NCI-H1417 treated with DMSO at 0.1 percent for 48 hours (cell line): ENCODE results near the gene TFEB.
"Not testable (repeated sequence)": the region's sequence is repeated elsewhere in the genome, so short reads cannot be mapped to it uniquely, and the experiment has no call there.

Source experiments
- DNase-seq: peaks from one replicate; lab custom pipeline; 2025; lab: John Stamatoyannopoulos, UW

The TFEB gene

DNA sequence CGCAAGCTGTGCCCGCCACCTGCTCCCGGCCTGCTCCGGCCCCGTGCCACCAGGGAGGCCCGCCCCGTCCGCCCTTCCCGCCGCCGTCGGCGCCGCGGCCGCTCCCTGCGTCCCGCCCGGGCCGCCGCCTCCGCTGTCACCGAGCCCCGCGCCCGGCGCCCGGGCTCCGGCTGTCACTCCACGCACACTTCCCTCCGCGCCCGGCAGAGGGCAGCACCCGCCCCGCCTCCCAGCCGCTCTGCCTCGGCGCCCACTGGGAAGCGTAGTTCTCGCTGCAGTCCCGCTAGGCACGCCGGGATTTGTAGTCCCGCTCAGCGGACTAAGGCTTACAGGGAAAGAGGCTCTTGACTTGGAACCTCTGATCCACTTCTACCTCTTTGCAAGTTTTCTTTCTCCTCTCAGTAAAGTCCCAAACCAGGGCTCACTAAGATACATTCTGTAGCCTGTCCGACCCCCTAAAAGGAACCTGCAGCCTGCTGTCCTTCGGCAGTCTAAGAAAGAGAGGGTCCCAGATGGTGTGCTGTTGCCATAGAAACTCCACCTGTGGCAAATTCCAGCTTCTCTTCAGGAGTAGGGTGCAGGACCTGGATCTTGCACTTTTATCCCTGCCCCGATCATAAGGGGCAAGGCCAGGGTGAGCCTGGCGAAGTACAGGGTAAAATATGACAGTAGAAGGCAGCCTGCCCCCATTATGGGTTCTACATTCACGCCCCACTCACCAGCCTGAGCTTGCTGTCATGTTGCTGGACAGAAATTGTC is at the start of gene TFEB:
TSS of gene TFEB (minus strand) at position 182 of the 759 bp plus-strand sequence. CDS start 44,395 bp downstream, outside the sequence.
- peak; percentile 26 for DNase-seq

DNA sequence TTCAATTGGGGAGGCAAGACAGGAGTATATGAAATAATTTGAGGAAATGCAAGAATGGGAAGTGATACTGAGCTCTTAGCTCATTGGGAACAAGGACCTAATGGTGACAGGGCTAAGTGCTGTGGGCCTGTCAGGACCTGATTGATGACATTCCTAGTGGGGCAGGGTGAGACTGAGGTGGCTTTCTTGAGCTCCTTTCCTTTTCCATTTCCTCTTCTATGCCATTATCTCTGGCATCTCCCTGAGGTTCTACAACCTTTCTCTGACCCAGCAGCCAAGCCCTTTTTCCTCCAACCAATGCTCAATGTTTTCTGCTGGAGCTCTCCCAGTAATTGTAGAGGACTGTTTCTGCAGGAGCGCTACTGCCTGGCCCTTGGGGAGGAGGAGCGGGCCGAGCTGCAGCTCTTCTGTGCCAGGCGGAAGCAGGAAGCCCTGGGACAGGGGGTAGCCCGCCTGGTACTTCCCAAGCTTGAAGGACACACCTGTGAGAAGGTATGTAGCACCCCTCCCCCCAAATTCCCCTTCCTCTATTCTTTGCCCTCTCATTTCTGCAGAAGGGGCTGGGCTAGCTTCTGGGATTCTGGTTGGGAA is 49.3 kb upstream of the TFEB start:
- no peak for DNase-seq

DNA sequence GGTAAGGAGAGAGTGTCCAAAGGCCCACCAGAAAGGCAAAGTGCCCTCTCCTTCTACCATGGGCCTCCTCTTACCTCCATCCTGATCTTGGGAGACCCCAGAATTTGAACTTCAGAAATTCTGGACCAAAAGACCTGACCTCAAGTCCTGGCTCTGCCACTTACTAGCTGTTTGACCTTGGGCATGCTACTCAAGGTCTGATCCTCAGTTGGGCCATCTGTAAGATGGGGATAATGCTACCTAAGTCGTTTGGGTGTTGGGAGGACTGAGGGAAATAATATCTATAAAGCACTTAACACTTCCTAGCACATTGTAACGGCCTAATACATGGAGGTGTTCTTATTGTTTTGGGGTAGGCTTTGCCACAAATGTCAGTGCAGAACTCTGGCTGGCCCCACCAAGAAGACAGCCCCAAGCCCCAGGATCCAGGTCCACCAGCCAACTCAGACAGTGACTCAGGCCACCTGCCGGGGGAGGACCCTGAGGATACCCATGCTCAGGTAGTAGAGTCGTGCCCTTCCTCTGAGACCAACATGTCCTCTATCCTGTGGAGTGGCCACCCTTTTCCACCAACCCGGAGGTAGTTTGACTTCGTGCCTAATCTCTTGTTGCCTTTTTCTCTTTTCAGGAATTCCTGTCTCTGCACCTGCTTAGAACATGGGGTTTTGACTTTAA is 47.8 kb upstream of the TFEB start:
- no peak for DNase-seq

DNA sequence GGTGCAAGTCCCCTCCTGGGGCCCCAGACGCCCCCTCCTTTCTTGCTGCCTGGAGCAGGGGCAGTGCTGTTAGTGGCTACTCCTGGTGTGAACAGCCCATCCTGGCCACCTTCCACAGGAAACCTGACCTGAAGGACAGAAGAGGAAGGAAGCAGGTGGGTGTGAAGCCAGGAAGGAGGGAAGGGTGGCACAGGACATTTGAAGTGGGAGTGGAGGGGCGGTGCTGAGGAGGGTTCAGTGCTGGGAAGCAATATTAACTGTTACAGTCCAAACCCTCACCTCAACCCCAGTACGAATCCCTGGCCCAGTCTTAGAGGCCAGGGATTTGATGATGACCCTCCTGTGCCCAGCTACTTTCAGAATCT is 45.9 kb upstream of the TFEB start:
- no peak for DNase-seq

DNA sequence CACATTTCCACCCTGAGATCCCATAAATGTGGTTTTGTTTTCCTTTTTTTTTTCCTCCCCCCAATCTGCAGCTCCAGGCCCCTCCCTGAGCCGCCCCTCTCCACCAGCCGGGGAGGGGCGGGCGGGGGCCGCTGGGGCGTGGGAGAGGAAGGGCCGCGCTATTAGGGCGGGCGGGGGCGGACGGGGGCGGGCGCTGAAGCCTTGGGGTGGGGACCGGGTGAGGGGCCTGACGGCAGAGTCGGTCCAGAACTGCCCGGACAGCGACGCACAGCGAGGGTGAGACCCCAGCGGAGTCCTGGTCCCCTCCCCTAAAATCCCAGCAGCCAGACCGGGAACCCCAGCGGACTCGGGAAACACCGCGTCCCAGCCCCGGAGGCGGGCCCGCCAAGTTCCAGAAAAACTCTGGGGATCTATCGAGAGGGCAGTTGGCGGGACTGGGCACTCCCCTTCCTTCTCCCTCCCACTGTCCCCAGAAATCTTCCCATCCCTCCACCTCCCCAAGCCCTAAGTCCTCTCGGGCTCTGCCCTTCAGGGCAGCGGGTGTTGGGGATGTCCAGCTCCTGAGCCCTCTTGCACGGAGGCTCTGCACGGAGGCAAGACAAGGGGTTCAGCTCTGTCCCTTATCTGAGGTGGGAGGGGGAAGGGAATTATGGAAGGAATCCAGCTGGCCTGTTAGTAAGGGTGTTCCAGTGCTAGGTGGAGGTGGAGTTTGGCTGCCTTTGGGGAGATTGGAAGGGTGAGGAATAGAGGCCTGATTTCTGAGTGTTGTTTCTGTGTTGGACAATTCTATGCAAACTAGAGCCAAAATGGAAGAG is 45.4 kb upstream of the TFEB start, which contains the start of gene PRICKLE4:
TSS of gene PRICKLE4 (plus strand) at position 232 of the 815 bp plus-strand sequence. CDS start 2,692 bp downstream, outside the sequence.
- no peak for DNase-seq

DNA sequence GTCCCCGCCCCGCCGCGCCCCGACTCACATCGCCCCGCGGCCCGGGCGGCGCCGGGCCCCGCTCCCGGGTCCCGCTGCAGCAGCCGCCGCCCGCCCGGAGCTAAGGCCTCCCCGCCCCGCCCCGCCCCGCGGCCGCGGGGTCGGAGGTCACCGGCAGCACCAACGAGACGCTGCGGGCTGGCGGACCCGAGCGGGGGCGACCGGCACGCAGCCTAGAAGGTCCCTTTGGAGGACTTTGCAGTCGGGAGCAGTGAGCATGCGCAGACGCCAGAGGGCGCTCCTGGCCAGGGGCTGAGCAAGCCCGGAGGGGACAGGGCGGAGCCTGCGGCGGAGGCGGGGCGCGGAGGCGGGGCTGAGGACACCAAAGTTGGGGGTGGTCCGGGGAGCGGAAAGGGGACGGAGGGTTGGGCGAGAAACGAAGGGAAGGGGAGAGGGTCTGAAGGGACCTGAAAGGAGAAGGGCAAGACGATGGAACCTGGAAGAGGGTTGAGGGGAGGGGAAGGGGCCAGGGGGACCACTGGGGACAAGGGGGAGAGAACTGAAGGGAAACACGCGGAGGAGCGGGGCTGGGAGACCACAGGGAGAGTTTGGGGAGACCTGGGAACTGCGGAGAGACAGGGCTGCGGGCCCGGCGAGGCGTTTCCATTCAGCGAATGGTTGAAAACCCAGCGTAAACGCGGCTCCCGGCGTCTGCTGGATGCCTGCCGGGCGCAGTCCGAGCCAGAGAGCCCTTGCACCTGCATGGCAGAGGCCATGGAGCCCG is 44.6 kb upstream of the TFEB start, which contains the start of gene FRS3:
TSS of gene FRS3 (minus strand) at position 113 of the 763 bp plus-strand sequence. CDS start 2,913 bp downstream, outside the sequence.
- peak; percentile 34 for DNase-seq

DNA sequence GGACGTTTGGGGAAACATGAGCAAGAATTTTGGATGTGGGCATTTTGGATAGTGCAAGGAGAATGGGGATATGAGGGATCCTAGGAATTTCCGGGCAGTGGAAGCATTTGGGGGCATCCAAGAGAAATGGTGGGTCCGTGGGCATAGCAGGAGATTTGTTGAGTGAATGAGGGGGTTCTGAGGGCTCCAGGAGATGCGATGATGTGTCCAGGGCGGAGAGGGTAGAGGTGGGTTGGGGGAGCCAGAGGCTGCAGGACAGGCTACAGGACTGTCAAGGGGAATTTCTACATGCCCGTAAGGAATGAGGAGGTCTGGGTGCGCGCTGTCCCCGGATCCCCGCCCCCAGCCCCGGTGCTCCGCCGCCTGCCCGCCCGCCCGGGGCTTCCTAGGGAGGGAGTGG is 43.9 kb upstream of the TFEB start:
- DNase-seq, result no peak

DNA sequence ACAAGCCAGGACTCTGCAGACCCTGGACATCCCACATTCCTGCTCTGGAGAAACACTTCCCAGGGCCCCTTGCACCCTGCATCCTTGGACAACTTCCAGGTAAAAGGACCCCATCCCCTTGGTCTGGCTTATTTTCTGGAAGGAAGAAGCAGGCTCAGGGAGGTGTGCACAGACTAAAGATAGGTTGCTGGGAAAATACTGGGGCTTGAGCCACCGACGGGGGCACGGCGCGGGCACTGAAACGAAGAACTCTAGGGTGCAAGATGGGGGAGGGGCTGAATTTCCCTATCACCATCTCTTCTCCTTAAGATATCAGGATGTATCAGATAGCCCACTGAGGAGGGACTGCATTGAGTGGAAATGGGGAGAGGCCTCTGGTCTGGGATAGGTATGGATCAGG is 43.5 kb upstream of the TFEB start:
- DNase-seq, result no peak

DNA sequence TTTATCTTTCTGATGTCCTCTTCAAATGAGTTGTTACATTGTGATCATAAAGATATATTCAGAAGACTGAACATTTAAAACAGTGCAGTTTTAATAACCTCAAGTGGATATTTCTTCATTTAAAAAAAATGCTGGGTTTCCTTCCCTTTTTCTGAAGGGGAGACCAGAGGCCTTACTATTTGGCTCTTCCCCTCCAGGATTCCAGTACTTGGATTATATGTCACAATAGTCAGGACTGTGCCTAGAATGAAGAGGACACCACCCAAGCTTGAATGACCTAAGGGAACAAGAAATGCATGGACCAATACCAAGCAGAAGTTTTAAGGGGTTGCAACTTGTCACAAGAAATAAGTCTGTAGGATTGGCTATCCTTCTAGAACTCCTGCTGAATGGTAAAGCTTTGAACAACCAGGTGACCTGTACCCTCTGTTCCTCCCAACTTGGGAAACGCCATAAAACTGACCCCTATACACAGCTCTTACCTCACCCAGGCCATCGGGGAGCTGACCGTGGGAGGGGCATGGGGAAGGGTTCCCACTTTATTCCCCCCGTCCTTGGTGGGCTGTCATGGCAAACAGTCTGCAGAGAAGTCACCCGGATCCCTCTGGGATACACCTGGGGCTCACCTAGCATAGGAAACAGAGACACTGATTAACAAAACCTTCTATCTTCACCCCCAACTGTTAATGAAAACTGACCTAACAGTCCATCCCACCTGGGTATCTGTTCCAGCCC is 42.3 kb upstream of the TFEB start:
- DNase-seq, result no peak

DNA sequence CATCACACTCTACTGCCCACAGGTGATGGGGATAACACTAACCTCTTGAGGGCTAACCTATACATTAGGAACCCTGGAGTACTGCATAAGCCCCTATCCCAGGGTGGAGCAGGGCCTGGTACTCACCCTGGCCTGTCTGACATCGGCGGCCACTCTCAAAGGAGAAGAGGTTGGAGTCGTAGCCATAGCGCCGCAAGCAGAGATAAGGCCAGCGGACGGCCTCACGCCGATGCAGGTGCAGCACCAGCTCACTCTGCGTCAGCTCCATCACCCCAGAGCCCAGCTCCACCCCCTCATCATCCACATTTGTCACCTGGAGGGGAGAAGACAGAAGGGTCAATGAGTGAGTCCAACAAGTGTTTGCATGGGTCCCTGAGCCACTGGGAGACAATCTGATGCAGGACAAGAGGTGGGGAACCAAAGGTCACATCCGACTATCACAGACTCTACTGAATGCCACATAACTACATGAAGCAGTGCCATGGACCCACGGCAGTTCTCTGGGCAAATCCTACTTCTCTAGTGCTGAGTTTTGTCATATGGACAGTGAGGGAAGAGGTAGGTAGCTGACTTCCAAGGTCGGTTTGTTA is 40.0 kb upstream of the TFEB start:
- no peak for DNase-seq

DNA sequence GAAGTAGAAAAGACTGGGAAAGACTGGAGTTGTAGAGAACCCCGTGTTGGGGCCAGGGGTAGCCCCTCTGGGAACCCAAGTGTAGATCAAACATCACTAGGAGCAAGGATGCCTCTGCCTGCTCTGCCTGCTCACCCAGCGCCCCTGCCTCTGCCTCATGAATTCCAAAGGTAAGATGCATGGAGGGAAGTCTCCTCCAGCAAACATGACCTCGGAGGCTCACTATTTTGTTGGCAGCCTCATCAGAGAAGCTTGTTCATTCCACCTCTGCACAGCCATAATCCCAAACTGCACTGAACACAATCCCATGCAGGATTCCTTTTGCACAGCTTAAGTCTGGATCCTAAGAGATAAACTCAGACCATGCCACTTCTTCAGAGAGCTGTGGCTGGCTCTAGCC is 39.4 kb upstream of the TFEB start:
- DNase-seq, result no peak

DNA sequence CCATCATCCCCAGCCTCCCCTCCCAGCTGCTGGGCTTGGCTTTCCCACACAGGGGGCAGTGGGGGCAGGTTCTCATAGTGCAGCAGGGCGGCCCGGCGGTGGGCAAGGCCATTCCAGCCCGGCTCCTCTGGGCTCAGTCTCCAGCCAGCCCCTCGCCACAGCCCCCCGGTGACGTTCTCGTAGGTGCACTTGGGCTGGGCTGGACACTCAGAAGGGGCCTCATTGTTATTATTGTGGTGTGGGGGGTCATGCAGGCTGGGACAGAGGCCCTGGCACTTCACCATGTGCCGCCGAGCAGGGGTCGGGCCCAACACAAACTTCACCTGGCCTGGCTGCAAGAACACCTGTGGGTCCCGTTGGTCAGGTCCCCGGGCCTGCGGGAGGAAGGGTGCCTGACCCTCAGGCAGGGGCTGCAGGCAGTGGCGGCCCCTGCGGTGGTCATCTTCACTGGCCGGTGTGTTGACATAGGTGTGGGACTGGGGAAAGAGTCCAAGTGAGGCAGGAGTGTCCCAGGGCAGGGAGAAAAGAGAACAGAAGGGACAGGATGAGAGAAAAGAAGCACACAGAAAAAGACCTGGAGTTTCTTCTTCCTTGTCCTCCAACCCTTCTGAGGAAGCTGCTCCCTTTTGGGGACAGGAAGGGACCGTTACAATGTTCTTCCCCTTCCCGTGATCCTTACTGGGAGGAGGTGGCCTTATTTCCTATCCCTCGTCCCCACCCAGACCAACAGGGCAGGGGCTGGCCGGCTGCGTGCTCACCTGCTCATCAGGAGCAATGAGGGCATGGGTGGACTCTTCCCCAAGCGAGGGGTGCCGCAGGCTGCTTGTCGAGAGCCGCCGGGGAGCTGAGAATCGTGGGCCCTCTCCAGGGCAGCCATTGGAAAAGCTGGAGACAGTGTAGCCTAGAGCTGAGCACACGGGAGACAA is 35.9 kb upstream of the TFEB start:
- no peak for DNase-seq

DNA sequence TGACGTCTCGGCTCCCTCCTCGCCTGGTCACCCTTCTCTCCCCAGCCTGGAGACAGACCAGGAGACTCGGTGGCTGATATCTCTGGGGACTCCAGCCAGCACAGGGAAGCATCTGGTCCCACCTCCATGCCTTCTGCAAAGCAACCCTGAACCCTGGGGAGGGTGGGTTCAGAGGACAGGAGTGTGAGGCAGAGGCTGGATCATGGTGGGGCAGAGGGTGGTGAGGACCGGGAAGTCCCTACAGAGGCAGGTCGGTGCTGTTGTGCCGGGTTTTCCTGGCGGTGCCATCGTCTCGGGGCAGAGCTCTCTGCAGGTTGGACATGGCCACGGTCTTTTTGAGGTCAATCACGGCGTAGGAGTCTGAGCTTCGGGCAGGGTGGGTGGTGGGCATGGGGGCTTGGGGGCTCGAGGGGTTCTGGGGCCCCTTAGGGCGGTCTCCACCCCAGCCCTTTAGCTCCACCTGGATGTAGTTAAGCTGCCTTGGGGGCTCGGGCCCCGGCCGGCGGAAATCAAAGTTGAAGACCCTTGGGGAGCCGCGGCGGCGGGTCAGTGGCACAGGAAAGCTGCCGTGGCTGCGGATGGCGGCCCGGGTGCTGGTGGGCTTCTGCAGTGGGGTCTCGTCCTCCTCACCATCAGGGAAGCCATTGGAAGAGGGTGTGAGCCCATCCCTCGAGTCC is 35.1 kb upstream of the TFEB start:
- DNase-seq, result no peak

DNA sequence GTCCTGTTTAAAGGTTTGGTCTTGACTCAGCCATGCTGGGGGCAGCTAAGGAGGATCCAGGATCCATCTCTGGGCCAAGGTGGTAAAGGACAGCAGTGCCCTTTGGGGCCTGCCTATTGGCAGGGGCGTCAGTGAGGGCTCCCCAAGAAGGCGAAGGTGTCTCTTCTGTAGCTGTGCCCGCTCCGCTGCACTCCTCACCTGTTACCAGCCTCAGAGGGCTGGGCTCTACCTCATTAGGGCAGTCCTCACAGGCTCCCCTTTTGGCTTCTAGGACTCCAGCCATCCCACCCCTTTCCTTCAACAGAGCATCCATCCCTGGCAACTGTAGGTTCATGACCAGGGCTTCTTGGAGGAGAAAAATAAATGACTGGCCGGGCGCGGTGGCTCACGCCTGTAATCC is 34.0 kb upstream of the TFEB start:
- no peak for DNase-seq

DNA sequence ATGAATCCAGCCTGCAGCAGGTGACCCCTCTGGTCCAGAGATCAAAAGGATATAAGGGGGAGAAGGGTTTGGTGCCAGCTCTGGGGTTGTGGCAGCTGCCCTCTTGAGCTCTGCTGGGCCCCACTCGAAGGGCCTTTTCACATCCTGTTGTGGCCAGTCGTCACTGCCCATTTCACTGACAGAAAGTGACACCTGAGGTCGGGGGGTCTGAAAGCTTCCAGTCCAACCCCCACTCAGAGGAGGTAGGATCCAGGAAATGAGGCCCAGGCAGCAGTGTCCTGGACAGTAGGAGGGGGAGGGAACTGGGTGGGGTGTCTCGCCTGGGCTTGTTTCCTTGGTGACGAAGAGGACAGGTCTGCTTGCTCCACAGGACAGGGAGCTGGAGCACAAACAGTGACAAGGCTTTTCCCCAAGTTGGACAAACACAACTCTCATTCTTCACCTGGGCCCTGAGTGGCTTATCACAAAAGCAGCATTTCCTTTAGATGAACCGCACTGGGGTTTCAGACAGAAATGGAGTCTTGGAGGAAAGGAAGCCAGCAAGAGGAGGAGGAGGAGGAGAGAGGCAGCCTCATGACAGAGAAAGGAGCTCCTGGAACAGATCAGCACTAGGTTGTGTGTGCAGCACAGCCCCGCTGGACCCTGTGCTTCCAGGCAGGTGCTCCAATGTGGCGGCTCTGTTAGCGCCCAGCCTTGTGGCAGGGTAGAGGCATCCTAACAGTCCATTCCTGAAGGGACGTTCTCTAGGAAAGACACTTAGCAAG is 33.3 kb upstream of the TFEB start:
- DNase-seq, result no peak

DNA sequence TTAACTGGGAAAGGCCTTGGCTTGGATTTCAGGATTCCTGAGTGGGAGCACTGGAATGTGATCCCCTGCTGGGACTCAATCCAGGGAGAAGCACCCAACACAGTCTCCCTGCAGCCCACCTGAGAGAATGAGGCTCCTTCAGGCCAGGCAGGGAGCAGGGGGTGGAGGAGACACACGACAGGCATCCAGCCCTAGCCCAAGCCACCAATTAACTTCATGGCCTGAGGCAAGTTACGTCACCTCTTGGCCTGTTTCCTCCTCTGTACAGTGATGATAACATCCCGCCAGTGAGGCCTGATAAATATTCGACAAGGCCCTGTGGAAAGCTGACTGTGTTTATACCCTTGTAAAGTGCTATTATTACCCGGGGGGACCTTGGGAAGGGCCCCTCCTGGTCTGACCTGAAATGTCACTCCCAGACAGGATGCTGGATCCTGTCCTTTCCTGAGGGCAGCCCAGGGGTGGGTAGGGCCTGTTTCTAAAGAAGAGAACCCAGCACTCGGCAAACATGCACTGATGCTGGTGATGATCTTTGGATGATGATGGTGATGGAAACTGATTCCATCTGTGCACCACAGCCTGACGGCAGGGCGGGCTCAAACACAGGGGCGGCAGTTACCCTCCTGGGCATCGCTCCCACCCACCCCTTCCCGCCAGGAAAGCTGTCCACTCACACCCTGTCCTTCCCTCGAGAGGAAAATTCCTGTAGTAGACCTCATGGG is 31.9 kb upstream of the TFEB start:
- no peak for DNase-seq

DNA sequence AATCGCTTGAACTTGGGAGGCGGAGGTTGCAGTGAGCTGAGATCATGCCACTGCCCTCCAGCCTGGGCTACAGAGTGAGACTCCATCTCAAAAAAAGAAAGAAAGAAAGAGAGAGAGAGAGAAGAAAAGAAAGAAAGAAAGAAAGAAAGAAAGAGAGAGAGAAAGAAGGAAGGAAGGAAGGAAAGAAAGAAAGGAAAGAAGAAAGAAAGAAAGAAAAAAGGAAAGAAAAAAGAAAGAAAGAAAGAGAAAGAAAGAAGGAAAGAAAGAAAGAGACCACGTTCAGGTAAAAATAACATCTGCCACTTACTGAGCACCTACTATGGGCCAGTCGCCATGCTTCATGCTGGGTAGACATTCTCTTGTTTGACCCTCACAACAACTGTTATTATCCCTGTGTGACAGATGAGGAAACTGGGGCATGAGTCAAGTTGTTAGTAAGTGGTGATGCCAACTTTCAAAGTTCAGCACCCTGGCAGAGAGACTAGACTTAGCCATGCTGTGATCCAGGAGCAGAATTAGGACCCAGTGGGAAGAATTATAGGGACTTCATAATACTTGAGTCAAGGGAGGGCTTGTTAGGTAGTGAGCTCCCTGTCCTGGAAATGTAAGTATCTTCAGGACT is 30.7 kb upstream of the TFEB start:
- DNase-seq, result not testable (repeated sequence)
